Neural cell (in vitro differentiated cells): Measurements from ENCODE around the gene CUX1.

Source experiments
- EP300 ChIP-seq: fragments of 450-650 bp; conservative IDR thresholded peaks from 2 replicates; pipeline ENCODE4 v1.6.1; 2014; ENCODE audit warnings: antibody characterized with exemption, mild to moderate bottlenecking, moderate library complexity; ENCODE audit not compliant: poor library complexity, severe bottlenecking
- EZH2 ChIP-seq: fragments of 200-600, 300-800 bp; shearing (Covaris generic), sonication (generic); IDR thresholded peaks from 2 replicates; pipeline ENCODE4 v1.6.1; 2014; ENCODE audit warnings: antibody characterized with exemption, low read length, borderline replicate concordance, mild to moderate bottlenecking; ENCODE audit not compliant: insufficient read depth, poor library complexity, severe bottlenecking
- POLR2AphosphoS5 ChIP-seq: IDR thresholded peaks from 2 replicates; pipeline ENCODE4 v1.6.1; 2012
- RAD21 ChIP-seq: fragments of 450-650 bp; conservative IDR thresholded peaks from 2 replicates; pipeline ENCODE4 v1.6.1; 2014; ENCODE audit warnings: antibody characterized with exemption, mild to moderate bottlenecking, moderate library complexity
- SMC3 ChIP-seq: fragments of 450-650 bp; conservative IDR thresholded peaks from 2 replicates; pipeline ENCODE4 v1.6.1; 2014; ENCODE audit warnings: antibody characterized with exemption, mild to moderate bottlenecking, moderate library complexity; ENCODE audit not compliant: poor library complexity
- TAF1 ChIP-seq: IDR thresholded peaks from 2 replicates; pipeline ENCODE4 v1.6.1; 2012; ENCODE audit warnings: low read depth
- TF ChIP-seq, protein P1 (sequence below): fragments of 450-650 bp; IDR thresholded peaks from 2 replicates; pipeline ENCODE4 v1.5.1; 2014; ENCODE audit warnings: antibody characterized with exemption, mild to moderate bottlenecking, moderate library complexity; ENCODE audit not compliant: poor library complexity, severe bottlenecking
- TF ChIP-seq, protein P2 (sequence below): IDR thresholded peaks from 2 replicates; pipeline ENCODE4 v1.6.1; 2012; ENCODE audit warnings: borderline replicate concordance

DNA sequence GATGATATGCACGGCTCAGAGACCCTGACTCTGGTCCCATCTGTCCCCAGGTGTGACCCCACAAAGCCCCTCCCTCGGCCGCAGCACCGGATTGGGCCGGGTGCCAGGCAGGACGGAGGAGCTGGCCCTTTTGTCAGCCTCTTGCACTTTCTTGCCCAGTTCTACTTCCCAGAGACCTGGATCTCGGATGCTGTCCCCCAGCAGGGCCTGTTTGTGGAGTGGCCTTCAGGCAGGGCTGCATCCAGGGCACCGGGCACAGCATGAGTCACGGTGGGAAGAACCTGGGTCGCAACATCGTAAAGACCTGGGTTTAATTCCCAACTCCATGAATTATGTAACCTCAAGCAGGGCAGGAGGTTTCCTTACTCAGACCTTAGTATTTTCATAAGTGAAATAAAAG lies 310.9 kb downstream of the CUX1 start:
- TF ChIP-seq, protein P1, sequence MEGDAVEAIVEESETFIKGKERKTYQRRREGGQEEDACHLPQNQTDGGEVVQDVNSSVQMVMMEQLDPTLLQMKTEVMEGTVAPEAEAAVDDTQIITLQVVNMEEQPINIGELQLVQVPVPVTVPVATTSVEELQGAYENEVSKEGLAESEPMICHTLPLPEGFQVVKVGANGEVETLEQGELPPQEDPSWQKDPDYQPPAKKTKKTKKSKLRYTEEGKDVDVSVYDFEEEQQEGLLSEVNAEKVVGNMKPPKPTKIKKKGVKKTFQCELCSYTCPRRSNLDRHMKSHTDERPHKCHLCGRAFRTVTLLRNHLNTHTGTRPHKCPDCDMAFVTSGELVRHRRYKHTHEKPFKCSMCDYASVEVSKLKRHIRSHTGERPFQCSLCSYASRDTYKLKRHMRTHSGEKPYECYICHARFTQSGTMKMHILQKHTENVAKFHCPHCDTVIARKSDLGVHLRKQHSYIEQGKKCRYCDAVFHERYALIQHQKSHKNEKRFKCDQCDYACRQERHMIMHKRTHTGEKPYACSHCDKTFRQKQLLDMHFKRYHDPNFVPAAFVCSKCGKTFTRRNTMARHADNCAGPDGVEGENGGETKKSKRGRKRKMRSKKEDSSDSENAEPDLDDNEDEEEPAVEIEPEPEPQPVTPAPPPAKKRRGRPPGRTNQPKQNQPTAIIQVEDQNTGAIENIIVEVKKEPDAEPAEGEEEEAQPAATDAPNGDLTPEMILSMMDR, result no peak
- no peak for TF ChIP-seq RAD21
- TF ChIP-seq EP300, result no peak
- TF ChIP-seq, protein P2, sequence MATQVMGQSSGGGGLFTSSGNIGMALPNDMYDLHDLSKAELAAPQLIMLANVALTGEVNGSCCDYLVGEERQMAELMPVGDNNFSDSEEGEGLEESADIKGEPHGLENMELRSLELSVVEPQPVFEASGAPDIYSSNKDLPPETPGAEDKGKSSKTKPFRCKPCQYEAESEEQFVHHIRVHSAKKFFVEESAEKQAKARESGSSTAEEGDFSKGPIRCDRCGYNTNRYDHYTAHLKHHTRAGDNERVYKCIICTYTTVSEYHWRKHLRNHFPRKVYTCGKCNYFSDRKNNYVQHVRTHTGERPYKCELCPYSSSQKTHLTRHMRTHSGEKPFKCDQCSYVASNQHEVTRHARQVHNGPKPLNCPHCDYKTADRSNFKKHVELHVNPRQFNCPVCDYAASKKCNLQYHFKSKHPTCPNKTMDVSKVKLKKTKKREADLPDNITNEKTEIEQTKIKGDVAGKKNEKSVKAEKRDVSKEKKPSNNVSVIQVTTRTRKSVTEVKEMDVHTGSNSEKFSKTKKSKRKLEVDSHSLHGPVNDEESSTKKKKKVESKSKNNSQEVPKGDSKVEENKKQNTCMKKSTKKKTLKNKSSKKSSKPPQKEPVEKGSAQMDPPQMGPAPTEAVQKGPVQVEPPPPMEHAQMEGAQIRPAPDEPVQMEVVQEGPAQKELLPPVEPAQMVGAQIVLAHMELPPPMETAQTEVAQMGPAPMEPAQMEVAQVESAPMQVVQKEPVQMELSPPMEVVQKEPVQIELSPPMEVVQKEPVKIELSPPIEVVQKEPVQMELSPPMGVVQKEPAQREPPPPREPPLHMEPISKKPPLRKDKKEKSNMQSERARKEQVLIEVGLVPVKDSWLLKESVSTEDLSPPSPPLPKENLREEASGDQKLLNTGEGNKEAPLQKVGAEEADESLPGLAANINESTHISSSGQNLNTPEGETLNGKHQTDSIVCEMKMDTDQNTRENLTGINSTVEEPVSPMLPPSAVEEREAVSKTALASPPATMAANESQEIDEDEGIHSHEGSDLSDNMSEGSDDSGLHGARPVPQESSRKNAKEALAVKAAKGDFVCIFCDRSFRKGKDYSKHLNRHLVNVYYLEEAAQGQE, result no peak
- TF ChIP-seq EZH2, result no peak
- no peak for TF ChIP-seq TAF1
- TF ChIP-seq POLR2AphosphoS5, result no peak
- no peak for TF ChIP-seq SMC3
